C4-2B (cell line): ENCODE results near the gene HELLS.
"Not testable (repeated sequence)": the region's sequence is repeated elsewhere in the genome, so short reads cannot be mapped to it uniquely, and the experiment has no call there.

Experiments
- H3K27ac ChIP-seq: fragments of 450-650 bp; 2 replicates; pipeline ENCODE4 v1.5.1; 2017
- ZFX ChIP-seq: fragments of 450-650 bp; IDR thresholded peaks from 2 replicates; pipeline ENCODE4 v1.6.1; 2017
- TF ChIP-seq, protein P1 (sequence below): fragments of 450-650 bp; conservative IDR thresholded peaks from 2 replicates; pipeline ENCODE4 v1.5.1; 2017; ENCODE audit warnings: mild to moderate bottlenecking

The HELLS gene

DNA sequence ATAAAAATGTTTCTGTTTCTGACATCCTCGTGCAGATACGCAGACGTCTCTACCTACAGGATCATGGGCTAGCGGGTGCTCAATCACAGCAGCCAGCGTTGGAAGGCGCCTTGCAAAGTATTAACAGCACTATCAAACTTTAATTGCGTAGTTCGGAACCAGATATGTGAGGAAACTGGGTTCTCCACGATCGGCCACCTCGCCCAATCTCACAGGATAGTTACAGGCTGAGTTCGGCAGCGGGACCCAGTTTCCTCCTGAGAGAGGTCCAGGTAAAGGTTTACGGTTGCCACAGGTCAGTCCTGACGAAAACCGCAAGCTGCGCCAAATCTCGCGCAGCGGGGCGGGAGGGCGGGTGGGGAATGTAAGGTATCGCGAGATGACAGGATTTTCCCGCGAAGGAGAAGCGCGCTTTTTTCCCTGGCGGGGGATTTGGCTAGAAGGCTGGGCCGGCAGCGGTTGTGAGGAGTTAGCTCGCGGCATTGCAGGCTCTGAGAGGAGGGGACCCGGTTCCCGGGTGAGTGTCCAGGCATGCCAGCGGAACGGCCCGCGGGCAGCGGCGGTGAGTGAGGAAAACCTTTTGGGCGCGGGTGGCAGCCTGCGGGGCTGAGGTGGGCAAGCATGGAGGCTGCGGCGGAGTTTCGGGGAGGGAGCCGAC is at the start of gene HELLS:
TSS of gene HELLS (plus strand) at position 398 of the 658 bp plus-strand sequence. CDS start at position 532, 134 bp downstream.
- H3K27ac ChIP-seq: peak within 1 kb of the TSS; percentile 81
- TF ChIP-seq, protein P1, sequence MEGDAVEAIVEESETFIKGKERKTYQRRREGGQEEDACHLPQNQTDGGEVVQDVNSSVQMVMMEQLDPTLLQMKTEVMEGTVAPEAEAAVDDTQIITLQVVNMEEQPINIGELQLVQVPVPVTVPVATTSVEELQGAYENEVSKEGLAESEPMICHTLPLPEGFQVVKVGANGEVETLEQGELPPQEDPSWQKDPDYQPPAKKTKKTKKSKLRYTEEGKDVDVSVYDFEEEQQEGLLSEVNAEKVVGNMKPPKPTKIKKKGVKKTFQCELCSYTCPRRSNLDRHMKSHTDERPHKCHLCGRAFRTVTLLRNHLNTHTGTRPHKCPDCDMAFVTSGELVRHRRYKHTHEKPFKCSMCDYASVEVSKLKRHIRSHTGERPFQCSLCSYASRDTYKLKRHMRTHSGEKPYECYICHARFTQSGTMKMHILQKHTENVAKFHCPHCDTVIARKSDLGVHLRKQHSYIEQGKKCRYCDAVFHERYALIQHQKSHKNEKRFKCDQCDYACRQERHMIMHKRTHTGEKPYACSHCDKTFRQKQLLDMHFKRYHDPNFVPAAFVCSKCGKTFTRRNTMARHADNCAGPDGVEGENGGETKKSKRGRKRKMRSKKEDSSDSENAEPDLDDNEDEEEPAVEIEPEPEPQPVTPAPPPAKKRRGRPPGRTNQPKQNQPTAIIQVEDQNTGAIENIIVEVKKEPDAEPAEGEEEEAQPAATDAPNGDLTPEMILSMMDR: no peak

DNA sequence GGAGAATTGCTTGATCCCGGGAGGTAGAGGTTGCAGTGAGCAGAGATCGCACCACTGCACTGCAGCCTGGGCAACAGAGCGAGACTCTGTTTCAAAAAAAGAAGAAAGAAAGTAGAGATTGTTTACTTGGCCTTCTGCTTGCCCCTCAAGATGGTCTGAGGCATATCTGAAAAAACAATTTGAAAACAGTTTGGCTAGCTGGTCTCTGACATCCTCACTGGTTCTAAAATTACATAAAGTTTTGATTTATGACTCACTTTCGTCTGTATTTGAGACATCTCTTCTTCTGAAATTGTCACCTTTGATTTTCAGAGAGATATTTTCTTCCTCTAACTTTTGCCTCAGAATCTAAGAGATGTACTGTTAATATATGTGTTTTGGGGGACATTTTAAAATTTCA is 49.6 kb upstream of the HELLS start:
- TF ChIP-seq, protein P1: no peak
- TF ChIP-seq ZFX: no peak
- H3K27ac ChIP-seq: no peak overlapping the region

DNA sequence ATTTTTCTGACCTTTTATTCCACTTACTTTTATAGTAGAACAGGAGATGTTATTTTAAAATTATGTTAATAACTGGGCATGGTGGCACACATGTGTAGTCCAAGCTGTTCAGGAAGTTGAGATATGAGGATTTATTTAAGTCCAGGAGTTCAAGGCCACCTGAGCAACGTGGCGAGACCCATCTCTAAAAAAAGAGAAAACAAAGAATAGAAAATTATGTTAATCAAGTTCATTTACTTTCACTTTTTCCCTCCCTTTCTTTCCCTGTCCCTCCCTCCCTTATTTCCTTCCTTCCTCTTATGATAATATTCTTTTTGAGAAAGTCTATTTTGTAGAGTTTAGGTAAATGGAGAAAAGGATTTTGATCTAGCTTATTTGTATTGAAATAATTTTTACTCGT is 48.9 kb upstream of the HELLS start:
- TF ChIP-seq, protein P1: no peak
- TF ChIP-seq ZFX: no peak
- no peak overlapping the region for H3K27ac ChIP-seq

DNA sequence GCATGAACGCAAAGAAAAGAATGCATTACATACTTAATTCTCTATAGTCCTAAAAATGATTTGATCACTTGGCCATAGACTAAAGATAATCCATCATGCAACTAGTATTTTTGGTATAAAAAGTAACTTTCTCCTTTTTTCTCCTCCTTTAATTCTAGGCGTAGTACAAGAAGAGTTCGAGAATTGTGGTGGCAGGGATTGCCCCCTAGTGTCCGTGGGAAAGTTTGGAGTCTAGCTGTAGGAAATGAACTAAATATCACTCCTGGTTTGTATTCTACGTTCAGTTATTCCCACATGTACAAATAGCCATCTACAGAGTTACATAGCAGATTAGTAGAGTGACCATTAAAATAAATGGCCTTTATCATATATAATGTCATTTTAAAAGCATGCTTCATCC is 45.5 kb upstream of the HELLS start:
- no peak overlapping the region for H3K27ac ChIP-seq
- TF ChIP-seq, protein P1: peak; percentile 67
- TF ChIP-seq ZFX: no peak

DNA sequence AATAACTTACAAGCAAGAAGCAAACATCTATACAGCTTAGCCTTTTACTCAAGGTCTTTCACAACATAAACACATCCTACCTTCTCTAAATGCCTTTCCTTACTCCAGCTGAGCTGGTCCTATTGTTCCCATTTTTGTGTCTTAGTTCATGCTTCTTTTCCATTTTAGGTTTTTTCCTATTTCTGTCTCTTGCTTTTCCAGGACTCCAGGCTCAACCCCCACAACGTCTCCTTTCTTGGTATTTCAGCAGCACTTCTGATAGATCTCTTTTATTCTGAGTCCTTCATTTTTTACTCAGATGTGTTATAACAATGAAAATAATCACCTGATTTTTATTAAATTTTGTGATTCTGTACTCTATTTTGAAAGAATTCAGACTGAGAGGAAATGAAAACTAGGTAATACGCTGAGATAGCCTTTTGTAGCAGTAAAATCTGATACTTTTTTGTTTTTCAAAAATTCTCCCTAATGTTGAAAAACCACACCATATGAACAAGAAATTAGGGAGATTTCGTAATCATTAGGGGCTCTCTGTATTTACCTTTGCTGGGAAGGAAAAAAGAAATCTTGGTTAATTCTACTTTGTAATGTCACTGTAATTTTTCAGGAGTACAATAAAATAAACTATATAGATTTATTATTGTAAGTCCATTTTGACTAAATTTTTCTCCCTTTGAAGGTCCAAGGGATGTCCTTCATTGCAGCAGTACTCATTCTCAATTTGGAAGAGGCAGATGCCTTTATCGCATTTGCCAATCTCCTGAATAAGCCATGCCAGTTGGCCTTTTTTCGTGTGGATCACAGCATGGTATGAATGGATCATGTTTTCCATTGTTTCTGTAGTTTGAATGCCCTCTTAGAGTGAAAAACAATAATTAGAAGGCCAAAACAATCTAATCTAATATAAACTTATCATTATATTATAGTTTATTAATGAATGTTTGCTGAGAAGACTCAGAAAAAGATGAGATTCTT is 24.0 kb upstream of the HELLS start:
- TF ChIP-seq, protein P1: no peak
- TF ChIP-seq ZFX: no peak
- no peak overlapping the region for H3K27ac ChIP-seq

DNA sequence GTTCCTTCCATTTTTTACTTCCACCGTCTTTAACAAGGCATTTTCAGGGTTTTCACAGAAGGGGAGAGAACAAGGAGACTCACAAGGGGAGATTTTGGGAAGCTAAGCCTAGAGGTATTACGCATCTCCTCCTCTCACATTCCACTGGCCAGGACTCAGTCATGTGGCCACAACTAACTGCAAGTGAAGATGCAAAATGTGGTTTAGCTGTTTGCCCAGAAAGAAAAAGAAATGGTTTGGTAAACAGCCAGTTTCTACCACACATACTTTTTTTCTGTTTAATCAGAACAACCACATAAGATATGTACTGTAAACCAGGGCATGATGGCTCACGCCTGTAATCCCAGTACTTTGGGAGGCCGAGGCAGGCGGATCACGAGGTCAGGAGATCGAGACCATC is 21.4 kb upstream of the HELLS start:
- no peak overlapping the region for H3K27ac ChIP-seq
- TF ChIP-seq, protein P1: no peak
- no peak for TF ChIP-seq ZFX

DNA sequence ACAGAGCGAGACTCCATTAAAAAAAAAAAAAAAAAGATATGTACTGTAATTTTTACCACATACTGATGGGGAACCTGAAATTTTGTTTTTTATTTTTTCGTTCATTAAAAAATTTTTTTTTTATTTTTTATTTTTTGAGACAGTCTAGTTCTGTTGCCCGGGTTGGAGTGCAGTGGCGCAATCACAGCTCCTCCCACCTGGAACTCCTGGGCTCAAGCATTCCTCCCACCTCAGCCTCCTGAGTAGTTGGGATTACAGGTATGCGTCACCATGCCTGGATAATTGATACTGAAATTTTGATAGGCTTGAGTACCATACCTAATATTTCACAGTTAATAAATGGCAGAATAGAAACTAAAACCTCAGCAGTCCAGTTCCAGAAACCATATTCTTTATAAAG is 20.9 kb upstream of the HELLS start:
- H3K27ac ChIP-seq: no peak overlapping the region
- TF ChIP-seq, protein P1: no peak
- no peak for TF ChIP-seq ZFX

DNA sequence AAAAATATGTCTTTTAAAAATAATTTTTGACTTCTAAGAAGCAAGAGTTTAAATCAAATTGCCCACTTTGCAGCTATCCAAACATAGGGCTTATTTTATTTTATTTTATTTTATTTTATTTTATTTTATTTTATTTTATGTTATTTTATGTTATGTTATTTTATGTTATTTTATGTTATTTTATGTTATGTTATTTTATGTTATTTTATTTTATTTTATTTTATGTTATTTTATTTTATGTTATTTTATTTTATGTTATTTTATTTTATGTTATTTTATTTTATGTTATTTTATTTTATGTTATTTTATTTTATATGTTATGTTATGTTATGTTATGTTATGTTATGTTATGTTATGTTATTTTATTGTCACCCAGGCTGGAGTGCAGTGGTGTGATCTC is 14.0 kb upstream of the HELLS start:
- H3K27ac ChIP-seq: not testable (repeated sequence)
